HPDE6-E6E7 (cell line): Measurements from ENCODE around the gene TEX29.

Experiments used
- DNase-seq: peaks from one replicate; pipeline ENCODE4 v3.0.0; 2011; ENCODE audit warnings: missing footprints; ENCODE audit errors: extremely low spot score

Gene TEX29

DNA sequence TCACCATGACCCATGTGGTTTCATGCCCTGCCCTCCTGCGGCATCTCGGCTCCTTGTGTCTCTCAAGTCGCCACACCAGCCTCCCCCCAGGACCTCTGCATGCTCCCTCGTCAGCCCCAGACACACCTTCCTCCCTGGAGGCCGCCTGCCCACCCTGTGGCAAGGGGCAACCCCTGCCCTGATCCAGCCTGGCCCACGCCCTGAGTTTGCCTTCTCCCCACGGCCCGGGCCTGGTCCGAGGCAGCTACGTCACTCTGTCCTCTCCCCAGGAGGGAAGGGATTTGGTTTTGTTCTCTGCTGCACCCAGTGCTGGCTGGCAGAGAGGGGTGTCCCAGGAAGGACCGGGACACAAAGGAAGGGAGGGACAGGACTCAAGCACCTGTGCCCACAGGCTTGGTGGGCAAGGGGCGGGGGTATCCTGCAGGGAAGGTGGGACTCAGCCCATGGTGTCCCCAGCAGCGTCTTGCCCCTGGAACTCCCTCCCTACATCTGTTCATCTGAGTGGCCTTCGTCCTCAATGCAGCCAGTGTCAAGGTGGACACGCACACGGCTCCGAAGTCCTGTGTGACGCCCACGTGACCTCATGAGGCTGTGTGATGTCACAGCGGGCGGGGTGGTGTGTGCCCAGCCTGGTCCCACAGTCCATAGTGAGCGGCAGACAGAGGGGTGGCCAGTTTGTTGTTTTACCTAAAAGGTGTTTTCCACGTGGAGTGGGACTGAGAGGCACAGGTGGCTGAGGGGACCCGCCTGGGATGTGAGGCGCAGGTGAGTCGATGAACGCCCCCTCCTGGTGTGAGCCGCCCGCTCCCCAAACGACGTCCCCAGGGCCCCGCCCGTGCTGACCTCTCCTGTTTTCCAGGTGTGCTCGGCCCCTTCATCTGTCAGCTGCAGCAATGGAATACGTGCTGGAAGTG is at the start of gene TEX29:
Gene TEX29 (plus strand): TSS at position 645 of the 914 bp plus-strand sequence. CDS start 249 bp downstream, at position 894.
- no peak for DNase-seq

DNA sequence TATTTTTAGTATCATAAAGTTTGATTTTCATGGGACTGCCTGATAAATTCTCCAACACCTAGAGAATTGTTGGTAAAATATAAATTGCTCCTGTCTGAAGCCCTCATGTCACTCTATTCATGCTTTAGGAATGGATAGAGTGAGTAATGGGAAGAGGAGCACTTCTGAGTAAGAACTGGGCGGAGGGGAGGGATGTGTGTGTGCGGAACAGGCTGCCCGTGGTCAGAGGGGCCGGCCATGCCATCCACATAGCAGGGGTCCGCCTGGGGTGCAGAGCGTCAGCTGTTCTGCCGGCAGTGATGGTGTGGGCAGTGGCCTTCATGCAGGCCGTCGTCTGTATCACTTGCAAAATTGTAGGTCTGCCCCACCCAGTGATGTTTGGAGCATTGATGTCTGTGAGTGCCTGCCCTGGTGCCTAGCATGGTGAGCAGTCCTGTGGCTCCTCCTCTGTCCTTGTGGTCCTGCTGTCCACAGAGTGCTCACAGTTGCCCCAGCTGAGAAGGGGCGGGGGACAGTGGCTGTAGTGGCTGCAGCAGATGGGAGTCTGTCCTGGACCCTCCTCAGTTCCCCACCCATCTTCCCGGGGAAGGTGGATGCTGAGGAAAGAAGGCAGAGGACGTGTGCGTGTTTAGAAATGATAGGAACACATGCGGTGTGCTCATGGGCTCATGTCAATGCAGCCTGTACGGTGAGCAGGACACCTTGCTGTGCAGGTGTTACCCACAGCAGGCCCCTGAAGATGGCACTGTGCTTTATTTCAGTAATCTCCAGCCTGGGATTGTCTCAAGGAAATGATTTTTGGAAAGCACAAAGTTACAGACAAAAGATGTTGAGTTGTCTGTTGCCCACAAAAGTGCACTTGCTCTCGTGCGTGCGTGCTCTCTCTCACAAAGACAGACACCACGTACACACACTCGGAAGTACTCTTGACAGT is 49.4 kb upstream of the TEX29 start:
- DNase-seq, result no peak

DNA sequence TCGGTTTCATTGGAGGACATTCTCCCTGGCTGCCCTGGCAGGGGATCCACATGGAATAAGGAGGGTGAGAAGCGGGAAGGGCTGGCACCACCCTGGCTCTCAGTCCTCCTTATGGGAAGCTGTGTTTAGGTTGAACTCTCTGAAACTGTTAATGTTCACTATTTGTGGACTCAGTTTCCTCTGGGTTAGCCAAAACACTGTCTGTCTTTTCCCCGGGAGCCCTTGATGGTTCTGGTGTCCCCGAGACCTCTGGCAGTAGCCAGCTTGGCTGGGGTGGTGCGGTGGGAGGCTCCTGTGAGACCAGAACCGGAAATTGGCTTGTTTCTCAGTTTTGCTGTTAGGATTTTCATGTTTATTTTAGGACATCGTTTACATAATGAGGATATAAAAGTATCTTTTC is 48.3 kb upstream of the TEX29 start:
- DNase-seq, result no peak

DNA sequence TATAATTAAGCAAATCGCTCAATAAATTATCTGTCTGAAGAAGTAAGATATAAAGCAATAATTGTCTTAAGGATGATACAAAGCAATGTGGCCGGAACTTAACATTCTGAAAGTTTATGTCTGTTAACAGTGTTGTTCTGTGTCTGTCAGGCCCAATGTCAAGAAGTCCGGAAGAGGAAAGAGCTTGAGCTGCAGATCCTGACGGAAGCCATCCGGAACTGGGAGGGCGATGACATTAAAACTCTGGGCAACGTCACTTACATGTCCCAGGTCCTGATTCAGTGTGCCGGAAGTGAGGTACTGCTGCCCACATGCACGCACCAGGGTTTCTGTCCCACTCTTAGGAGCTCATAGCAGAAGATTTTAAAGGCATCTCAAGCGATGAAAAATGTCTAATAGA is 45.1 kb upstream of the TEX29 start:
- no peak for DNase-seq

DNA sequence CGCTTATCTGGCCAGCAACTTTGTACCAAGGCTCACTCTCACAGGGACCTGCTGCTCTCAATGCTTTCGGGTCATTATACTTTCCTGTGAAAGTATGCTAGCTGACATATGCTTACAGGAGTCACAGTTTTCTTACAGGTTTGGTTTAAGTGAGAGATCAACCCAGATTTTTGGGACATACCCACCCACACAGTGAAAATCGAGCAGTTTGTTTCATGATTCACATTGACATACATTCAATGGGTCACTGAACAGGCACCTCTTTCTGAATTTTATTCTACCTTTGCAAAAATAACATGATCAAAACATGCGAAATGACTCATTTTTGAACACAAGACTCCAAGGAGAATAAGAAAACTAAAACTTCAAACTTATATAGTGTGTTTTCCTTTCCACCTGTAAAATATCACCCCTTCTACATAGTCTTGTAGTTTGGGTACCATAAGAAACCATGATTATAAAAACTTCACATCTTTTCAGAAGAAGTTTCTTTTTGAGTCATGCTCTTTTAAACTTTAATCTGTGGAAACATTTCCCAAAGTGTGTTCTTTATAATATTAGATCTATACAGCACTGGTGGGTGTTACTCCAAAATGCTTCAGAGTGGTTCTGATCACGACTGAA is 44.3 kb upstream of the TEX29 start:
- DNase-seq, result no peak

DNA sequence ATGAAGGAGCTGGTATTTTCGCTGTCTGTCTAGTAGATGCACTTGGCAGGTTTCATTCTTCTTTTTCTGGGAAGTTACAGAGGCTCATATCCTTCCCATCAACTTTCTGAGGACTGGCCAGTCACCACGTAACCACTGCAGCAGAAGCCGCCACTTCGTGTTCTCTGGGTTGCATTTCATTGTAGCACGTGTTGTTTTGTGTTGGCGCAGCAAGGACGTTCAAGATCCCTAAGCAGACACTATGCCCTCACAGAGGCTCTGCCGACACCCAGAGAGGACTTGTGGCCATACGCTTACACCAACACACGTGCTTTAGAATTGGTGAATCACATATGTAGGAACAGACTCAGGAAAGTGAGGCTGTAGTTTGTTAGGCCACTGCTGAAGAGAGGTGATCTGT is 42.2 kb upstream of the TEX29 start:
- no peak for DNase-seq

DNA sequence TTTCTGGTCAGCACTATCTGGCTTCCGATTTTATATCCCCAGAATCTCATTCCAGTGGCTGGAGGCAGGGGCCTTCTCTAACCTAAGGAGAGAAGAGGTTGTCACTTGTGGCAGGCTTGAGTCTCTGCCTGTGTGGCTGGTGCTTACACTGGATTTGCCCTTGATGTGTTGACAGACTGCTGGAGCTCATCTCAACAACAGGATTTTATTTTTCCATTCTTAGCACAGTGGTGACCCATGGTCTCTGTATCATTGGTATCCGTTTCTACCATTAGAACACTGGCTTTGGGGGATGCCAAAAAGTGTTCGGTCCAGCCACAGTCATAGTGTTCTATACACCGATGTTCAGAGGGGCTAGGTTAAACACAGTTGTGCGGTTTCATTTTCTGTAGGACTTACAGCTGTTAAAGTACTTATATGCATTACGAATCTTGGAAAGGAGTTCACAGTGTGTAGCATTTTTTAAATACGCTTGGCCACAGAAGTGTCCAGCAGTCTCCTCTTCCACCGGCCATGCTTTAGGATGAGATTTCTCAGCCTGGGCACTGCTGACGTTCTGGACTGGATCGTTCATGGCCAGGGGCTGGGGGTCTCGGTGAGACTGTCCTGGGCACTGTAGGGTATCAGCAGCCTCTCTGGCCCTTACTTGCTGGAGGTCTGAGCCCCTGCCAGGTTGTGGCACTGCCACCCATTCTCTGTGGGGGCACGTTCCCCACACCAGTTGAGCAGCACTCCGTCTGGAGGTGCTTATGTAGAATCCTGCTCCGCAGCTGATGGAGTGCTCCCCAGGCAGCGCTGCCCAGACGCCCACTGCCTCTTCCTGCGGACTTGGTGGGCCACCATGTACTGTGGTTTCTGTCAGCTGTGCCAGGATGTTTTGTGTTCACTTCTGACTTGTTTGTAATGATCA is 41.4 kb upstream of the TEX29 start:
- DNase-seq, result no peak

DNA sequence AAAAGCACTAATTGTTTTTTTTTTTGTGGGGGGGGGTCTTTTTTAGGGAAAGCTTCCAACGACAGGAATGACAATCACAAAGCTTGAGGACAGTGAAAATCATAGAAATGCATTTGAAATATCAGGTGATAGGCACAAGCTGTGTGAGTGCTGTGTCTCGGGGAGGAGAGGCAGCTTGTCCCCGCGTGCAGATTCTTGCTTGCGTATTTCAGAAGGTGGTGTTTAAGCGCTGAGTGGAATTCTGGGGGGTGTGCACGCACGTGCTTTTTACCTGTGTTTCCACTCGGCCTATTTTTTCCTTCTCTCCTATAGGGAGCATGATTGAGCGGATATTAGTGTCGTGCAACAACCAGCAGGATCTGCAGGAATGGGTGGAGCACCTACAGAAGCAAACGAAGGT is 40.2 kb upstream of the TEX29 start:
- no peak for DNase-seq

DNA sequence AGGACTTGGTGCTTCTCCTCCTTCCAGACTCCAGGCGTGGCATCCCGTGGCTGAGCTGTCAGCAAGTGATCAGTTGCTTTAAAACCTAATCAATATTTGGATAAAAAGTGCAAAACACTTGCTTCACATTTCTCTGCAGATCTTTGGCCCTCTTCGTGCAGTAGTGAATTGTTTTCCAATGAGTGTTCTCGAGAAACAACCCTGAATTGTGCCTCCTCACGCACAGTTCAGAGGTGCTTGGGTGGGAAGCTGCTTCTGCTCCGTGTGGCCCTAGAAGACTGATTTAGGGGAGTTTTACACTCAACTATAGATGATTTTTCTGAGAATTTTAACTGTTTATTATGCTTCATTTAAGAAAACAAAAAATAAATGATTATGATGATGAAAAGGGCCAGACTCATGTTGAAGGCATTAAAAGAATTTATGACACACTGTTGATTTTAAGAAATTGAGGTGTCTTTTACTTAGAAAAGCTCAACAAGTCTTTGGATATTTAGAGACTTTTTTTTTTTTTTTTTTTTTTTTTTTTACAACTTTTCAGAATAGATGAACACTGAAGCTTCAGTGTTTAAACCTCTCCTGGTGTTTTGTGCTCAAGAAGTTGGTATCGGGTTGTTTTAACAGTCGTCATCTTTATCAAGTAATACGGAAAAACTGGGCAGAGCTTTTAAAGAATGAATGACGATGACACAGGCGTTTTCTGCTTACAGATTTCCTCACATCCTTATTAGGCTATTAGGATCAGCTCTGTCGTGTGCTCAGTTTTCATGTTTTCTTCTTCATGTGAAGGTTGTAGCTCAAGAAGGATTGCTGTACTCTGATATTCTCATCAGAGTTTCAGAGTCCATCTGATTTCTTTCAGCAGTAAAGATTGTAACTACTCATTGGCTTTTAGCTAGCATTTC is 39.5 kb upstream of the TEX29 start:
- DNase-seq, result no peak

DNA sequence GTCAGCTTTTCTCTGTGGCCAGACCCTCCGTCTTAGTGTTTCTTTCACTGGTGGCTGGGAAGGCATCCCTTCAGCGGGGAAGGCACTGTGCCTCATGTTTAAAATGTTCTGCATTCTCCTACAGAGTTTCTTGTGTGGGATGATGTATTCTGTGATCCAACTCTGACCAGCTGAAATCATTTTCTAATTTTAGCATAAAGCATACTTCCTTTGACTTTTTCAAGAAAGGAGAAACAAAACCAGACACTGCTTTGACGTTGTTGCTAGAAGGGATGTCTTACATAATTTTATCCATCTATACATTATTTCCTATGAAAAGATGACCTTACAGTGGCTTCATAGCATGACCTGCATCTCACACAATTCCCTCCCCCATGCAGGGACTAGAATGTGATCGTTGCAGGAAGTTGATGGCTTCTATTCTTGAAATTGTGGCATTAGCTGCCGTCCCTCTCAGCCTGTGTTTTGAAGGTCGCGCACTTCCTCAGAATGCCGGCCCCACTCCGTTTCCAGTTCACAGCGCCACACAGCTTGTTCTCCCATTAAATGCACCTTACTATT is 38.6 kb upstream of the TEX29 start:
- DNase-seq, result no peak

DNA sequence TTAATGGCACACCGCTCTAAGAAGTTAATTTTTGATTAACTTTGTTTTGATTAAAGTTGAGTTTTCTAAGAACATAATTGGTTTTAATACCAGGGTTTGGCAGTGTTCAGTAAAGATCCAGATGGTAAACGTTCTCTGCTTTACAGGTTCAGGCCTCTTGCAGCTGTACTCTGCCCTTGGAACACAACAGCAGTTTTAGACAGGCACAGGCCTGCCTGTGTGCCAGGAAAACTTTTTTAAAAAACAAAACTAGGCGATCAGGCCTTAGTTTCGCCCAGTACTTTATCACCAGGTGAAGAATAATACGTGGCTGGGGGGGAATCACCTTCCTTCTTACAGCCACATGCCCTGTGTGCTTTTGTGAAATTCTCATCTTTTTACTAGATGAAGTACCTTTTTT is 38.0 kb upstream of the TEX29 start:
- DNase-seq, result no peak

DNA sequence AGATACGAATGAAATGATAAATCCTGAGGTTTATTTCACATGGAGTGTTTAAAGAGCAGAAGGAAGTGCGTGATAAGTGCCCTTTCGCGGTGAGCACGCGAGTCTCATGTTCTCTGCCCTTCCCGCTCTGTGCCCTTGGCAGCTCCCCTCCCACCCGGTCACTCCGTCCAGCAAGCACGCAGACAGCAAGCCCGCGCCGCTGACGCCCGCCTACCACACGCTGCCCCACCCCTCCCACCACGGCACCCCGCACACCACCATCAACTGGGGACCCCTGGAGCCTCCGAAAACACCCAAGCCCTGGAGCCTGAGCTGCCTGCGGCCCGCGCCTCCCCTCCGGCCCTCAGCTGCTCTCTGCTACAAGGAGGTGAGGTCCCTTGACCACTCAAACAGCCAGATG is 37.4 kb upstream of the TEX29 start:
- DNase-seq, result no peak

DNA sequence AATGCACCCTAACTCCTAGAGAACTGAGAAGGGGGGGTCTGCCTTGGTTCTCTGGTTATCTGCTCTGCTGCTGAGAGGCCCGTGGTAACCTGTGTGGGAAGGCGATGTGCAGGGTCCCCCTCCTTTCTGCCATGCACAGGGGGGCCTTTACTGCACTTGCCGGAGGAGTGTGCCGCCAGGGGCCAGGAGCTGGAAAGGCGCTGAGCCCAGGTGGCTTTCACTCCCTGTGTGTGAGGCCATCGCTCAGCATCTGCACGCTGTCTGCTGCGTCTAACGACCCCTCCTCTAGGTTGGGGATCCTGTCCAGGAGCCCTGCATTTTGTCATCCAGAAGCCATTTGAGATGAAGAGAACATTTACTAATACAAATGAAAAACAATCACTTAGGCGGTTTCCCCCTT is 37.0 kb upstream of the TEX29 start:
- DNase-seq, result no peak

DNA sequence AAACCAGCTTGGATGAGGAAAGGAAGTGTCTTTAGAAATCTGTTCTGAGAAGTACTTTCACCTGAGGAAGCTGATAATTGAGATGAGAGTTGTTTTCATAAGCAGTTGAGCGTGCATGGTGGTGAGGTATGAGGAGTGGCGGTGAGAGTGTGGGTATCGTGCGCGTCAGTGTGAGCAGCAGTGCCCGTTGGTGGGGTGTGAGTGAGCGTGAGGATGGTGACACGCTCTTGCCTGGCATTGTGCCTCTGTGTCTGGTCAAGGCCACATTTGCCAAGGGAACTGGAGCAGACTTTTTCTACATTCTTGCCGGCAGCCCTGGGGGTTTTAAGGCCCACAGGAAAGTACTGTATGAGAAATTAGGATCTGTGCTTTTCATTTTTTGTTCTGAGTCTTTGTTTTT is 36.5 kb upstream of the TEX29 start:
- no peak for DNase-seq

DNA sequence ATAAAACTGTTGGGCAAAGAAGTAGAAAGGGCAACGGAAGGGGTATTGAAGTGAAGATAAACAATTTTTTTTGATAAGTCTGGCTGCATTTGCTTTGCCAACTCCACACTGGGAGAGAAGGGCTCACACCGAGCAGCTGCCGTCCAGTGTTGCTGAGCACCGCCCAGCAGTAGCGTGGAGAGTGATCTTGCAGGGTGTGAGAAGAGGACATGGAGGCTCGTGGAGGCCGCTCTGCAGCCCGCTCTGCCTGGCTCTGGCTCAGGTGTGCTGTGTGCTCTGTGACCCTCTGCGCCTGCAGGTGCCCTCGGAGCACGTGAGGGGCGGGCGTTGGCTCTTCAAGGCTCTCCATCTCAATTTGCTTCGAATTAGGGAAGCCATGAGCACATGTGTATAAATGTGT is 35.9 kb upstream of the TEX29 start:
- DNase-seq, result no peak

DNA sequence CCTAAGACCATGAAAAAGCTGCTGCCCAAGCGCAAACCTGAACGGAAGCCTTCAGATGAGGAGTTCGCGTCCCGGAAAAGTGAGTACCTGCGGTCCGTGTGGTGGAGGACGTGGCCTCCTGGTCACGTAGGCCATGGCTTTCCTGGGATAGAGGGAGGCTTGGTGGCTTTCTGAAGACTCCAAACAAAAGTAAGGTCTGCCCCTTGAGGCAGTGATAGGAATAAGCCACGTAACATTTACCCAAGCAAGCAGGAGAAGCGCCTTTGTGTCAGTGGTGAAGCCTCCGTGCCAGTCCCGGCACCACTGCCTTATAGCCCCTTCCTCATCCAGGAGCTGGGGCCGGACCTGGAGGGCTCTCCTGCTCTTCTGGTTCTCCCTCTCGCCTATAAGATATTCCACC is 34.3 kb upstream of the TEX29 start:
- no peak for DNase-seq

DNA sequence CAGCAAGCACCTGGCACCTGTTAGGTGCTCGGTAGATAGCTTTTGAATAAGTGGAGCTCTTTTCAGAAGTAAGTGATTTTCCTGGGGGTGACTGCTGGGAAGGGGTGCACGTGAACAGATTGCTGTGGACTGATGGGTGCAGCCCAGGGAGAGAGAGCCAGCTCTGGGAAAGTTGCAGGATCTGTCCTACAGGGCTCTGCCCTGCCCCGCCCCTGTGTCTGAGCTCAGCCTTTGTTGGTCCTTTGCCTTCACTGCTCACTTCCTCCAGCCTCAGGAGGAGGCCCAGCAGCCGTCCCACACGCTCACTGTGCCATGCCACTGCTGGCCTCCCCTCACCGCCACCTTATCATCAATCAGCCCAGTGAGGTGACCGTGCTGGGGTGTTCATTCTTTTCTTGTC is 33.7 kb upstream of the TEX29 start:
- no peak for DNase-seq

DNA sequence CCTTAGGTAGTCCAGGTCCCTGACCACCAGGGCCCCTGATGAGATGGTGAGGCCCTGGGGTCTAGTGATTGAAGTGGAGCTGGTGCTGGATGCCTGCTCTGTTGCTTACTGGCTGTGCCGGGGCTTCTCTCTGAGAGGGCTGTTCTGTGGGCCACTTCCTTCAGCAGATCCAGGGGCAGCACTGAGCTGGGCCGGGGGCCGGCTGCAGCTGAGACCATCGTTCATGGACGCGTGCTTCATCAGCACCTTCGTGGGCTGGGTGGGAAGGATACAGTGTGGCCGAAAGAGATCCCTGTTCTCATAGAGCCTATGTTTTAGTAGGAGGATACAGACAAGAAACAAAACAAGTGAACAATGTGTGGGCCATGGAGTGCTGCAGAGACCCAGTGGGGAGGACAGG is 33.2 kb upstream of the TEX29 start:
- DNase-seq, result no peak

DNA sequence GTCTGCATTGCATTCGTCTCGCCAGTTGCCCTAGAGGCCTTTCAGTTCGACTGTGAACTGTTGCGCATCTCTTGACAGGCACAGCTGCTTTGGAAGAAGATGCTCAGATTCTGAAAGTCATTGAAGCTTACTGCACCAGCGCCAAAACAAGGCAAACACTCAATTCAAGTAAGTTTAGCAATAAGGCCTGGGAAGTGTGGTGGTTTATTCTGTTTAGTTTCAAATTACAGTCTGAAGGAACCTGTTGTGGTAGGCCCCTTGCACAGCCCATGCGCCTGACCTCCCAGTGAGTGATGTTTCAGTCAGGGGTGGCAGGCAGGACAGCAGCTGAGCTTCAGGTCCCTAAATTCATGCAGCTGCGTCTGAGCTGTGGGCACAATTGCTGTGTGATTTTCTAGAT is 32.2 kb upstream of the TEX29 start:
- DNase-seq, result no peak

DNA sequence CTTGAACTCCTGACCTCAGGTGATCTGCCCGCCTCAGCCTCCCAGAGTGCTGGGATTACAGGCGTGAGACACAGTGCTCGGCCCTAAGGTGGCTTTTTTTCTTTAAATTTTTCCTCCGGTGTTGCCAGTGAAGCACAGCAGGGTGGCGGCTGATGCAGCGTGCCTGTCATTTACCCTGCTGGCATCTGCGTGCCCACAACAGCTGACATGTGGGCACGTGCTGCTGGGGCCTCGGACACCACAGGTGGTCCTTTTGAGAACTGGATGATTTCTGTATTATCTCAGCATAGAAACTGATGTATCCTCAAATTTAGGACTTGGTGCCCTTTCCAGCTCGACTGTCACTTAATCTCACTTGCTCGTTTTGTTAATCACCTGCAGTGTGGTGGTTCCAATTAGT is 31.2 kb upstream of the TEX29 start:
- no peak for DNase-seq
